Transverse colon (tissue), 4 donors: Measurements from ENCODE around the gene RBM19. TPM values are rescaled to one million over a fixed set of nuclear protein-coding genes. Genes with fewer than 3 reads are reported as not detected.

Experiments
- DNase-seq: peaks from one replicate; pipeline ENCODE4 v3.0.0-alpha.2; 2019
- H3K27ac ChIP-seq, 4 donors: fragments of 200-600 bp; sonication (generic); 2 replicates each; pipeline ENCODE4 v1.5.1; 2016 to 2018; ENCODE audit warnings: inconsistent platforms in 4 of 4
- H3K27me3 ChIP-seq: fragments of 200-600 bp; sonication (generic); 2 replicates; pipeline ENCODE4 v1.5.1; 2017; ENCODE audit warnings: inconsistent platforms
- H3K36me3 ChIP-seq, 4 donors: fragments of 200-600 bp; sonication (generic); 2 replicates each; pipeline ENCODE4 v1.5.1; 2017 to 2019; ENCODE audit warnings: inconsistent platforms in 4 of 4
- H3K4me1 ChIP-seq, 4 donors: fragments of 200-600 bp; sonication (generic); 2 replicates each; pipeline ENCODE4 v1.5.1; 2017 to 2020; ENCODE audit warnings: inconsistent platforms in 4 of 4
- H3K4me3 ChIP-seq, 4 donors: fragments of 200-600 bp; sonication (generic); 1 replicate in 1 of 4; 2 replicates in 3 of 4; pipeline versions ENCODE4 v1.5.1 to v1.6.1; 2017 to 2019; ENCODE audit warnings: inconsistent platforms in 4 of 4
- H3K9me3 ChIP-seq, 2 donors: fragments of 200-600 bp; sonication (generic); 2 replicates each; pipeline ENCODE4 v1.5.1; 2017 to 2019; ENCODE audit warnings: inconsistent platforms in 2 of 2
- CTCF ChIP-seq, 5 experiments: fragments of 200-600 bp in 3 of 5; fragments of 450-650 bp in 2 of 5; sonication (generic) in 3 of 5; IDR thresholded peaks; 1 replicate in 2 of 5; 2 replicates in 3 of 5; pipeline ENCODE4 v1.5.1; 2016 to 2017; ENCODE audit warnings: antibody characterized with exemption in 5 of 5, inconsistent platforms in 3 of 5, mild to moderate bottlenecking in 2 of 5, moderate library complexity in 1 of 5
- EP300 ChIP-seq: sonication (generic); formaldehyde crosslinking; IDR thresholded peaks from one replicate; pipeline ENCODE4 v1.6.1; 2017; ENCODE audit warnings: antibody characterized with exemption, low read depth
- POLR2A ChIP-seq: fragments of 450-650 bp; IDR thresholded peaks from one replicate; pipeline ENCODE4 v1.6.1; 2016; ENCODE audit warnings: antibody characterized with exemption, mild to moderate bottlenecking, moderate library complexity
- POLR2AphosphoS5 ChIP-seq, 3 donors: sonication (generic); formaldehyde crosslinking; IDR thresholded peaks; one replicate each; pipeline ENCODE4 v1.6.1; 2016; ENCODE audit warnings: antibody characterized with exemption in 3 of 3
- WGBS, 2 donors: methylation state at CpG; one replicate each; pipeline ENCODE4 v1.1.5; 2018; ENCODE audit warnings: low coverage in 1 of 2; 5-methylcytosine and 5-hydroxymethylcytosine counted together
- in situ Hi-C, 4 donors: fragments of 200-750 bp; cut with MboI; loops; one replicate each; pipeline versions ENCODE4 v1.15.0 to v1.15.1; 2017; ENCODE audit warnings: low sequenced_read_pairs in 3 of 4, low pct_ligation_motif_present in 1 of 4, low pct_unique_long_range_greater_than_20kb in 1 of 4
- intact Hi-C: fragments of 100-400 bp; cut with DNase I; formaldehyde crosslinking; loops from one replicate; pipeline ENCODE4 v1.15.1; 2023; ENCODE audit warnings: low total_unique reads
- total RNA-seq, 4 donors: library from RNA; depleted of rRNA; stranded (reverse); fragments of >200 nt; gene quantifications; one replicate each; pipeline ENCODE4 v1.1.0, GENCODE V29; 2016

The RBM19 gene
- total RNA-seq, 4 donors from 2014 or later: 24.3 to 96.1 (median 28.7) TPM

GRCh38 chr12:113954547-113954946 lies 11.6 kb downstream of the RBM19 start:
- Histone ChIP-seq H3K36me3 (peaks cover 0 to 50% (median 22%) of the 10 kb centered on the region in 4 donors), H3K4me3 (no peak overlapping the region), H3K4me1 (no peaks in the 10 kb centered on the region), H3K9me3 (no peaks in the 10 kb centered on the region), H3K27ac (no peak overlapping the region), H3K27me3 (no peaks in the 10 kb centered on the region)
- 87 to 96% methylated on average over 4 of the region's 4 CpGs for WGBS, 2 donors
- in situ Hi-C loops: loop anchor here in 1 of 4 donors (25.0 kb wide), 1 partner anchor 1958 kb away; no protein-coding TSS in a partner anchor
- no peak for DNase-seq
- no peak for TF ChIP-seq EP300
- no peak for TF ChIP-seq POLR2AphosphoS5 (IDR thresholded peaks at IDR 0.05)
- no peak for TF ChIP-seq POLR2A
- TF ChIP-seq CTCF (IDR thresholded peaks at IDR 0.05): no peak
- intact Hi-C loops: no loop called here

DNA sequence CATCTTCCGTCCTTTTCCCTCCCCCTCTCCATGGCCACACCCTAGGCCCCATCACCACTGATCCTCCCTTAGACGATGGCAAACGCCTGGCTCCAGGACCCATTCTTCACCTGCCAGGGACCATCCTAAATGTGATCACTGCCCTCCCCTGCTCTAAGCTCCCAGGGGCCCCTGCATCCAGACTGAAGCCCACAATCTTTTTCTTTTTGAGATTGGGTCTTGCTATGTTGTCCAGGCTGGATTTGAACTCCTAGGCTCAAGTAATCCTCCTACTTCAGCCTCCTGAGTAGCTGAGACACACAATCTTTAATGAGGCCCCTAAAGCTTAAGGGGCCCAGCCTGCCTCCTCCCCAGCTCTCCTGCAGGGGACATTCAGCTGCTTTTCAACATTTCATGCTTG lies 15.3 kb downstream of the RBM19 start:
- H3K4me1 ChIP-seq: no peaks in the 10 kb centered on the region
- H3K9me3 ChIP-seq: no peaks in the 10 kb centered on the region
- no peak overlapping the region for H3K4me3 ChIP-seq
- H3K27me3 ChIP-seq: no peaks in the 10 kb centered on the region
- no peak overlapping the region for H3K27ac ChIP-seq
- no peak for TF ChIP-seq EP300
- no peak for TF ChIP-seq POLR2AphosphoS5 (IDR thresholded peaks at IDR 0.05)
- no peak for TF ChIP-seq POLR2A
- no peak for TF ChIP-seq CTCF (IDR thresholded peaks at IDR 0.05)
- intact Hi-C loops (no loop called here), in situ Hi-C loops (loop anchor here in 1 of 4 donors (25.0 kb wide), 1 partner anchor 1961 kb away; no protein-coding TSS in a partner anchor)
- H3K36me3 ChIP-seq: peaks cover 0 to 32% (median 17%) of the 10 kb centered on the region in 4 donors
- no peak for DNase-seq
- WGBS, 2 donors: 78 to 90% methylated on average over 3 of the region's 3 CpGs

GRCh38 chr12:113949321-113950305 lies 16.5 kb downstream of the RBM19 start:
- Histone ChIP-seq H3K27me3 (no peaks in the 10 kb centered on the region), H3K4me1 (no peaks in the 10 kb centered on the region), H3K4me3 (no peak overlapping the region), H3K9me3 (no peaks in the 10 kb centered on the region), H3K36me3 (peaks cover 0 to 38% (median 13%) of the 10 kb centered on the region in 4 donors), H3K27ac (no peak overlapping the region)
- no peak for DNase-seq
- TF ChIP-seq EP300 (no peak), POLR2AphosphoS5 (IDR thresholded peaks at IDR 0.05) (no peak), CTCF (IDR thresholded peaks at IDR 0.05) (no peak), POLR2A (no peak)
- 88 to 100% methylated on average over 2 to 10 of the region's 10 CpGs for WGBS, 2 donors
- intact Hi-C loops: no loop called here
- in situ Hi-C loops: loop anchor here in 1 of 4 donors (25.0 kb wide), 1 partner anchor 1963 kb away; no protein-coding TSS in a partner anchor

GRCh38 chr12:113948151-113948914 lies 17.8 kb downstream of the RBM19 start:
- WGBS, 2 donors: 92 to 100% methylated on average over 3 to 17 of the region's 17 CpGs
- no peak overlapping the region for H3K27ac ChIP-seq
- intact Hi-C loops: no loop called here

More at GRCh38 chr12:113948151-113948914, 17.8 kb downstream of the RBM19 start:
- in situ Hi-C loops: no loop called here
- DNase-seq: no peak
- H3K36me3 ChIP-seq: peaks cover 0 to 26% (median 7%) of the 10 kb centered on the region in 4 donors
- H3K4me1 ChIP-seq: no peaks in the 10 kb centered on the region
- no peaks in the 10 kb centered on the region for H3K9me3 ChIP-seq
- H3K27me3 ChIP-seq: no peaks in the 10 kb centered on the region
- H3K4me3 ChIP-seq: no peak overlapping the region
- TF ChIP-seq POLR2A (no peak), CTCF (IDR thresholded peaks at IDR 0.05) (no peak), EP300 (no peak), POLR2AphosphoS5 (IDR thresholded peaks at IDR 0.05) (no peak)
